ENCODE results near the gene PRMT7. TPM values are rescaled to one million over a fixed set of nuclear protein-coding genes. Genes with fewer than 3 reads are reported as not detected.

The PRMT7 gene
- total RNA-seq, 3 donors from 2014 or later, result 31.0 to 42.2 (median 41.0) TPM

DNA sequence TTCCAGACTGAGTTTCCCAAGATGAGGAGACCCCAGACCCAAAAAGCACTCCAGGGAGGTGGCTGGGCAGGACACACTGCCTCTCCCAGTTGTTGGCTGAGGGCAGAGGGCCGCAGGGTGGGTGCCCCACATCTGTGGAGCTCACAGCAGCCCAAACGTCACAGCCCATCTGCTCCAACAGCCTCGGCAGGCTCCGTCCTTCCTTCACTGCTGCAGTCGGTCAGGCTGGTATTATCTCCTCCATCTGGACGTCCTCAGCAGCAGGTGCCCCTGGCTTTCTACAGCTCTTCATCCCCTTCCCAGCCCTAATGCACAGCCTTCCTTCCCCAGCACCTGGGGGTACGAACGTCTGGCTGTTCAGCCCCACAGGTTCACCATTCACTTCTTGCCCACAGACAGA lies 55.2 kb downstream of the PRMT7 start:
- peaks cover 5% of the 10 kb centered on the region for H3K4me1 ChIP-seq (ENCODE audit: low read depth)
- no peak overlapping the region for H3K4me3 ChIP-seq
- TF ChIP-seq, protein P1, sequence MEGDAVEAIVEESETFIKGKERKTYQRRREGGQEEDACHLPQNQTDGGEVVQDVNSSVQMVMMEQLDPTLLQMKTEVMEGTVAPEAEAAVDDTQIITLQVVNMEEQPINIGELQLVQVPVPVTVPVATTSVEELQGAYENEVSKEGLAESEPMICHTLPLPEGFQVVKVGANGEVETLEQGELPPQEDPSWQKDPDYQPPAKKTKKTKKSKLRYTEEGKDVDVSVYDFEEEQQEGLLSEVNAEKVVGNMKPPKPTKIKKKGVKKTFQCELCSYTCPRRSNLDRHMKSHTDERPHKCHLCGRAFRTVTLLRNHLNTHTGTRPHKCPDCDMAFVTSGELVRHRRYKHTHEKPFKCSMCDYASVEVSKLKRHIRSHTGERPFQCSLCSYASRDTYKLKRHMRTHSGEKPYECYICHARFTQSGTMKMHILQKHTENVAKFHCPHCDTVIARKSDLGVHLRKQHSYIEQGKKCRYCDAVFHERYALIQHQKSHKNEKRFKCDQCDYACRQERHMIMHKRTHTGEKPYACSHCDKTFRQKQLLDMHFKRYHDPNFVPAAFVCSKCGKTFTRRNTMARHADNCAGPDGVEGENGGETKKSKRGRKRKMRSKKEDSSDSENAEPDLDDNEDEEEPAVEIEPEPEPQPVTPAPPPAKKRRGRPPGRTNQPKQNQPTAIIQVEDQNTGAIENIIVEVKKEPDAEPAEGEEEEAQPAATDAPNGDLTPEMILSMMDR (IDR thresholded peaks at IDR 0.05), result no peak
- intact Hi-C loops (cut with DNase I, micrococcal nuclease), result no loop called here
- H3K36me3 ChIP-seq (ENCODE audit: low read depth), result no peaks in the 10 kb centered on the region
- DNase-seq (peak in 1 of 3 donors; percentile 42), ATAC-seq (no peak)
- no peaks in the 10 kb centered on the region for H3K9me3 ChIP-seq

GRCh38 chr16:68367030-68367429 lies 56.2 kb downstream of the PRMT7 start:
- H3K4me1 ChIP-seq (ENCODE audit: low read depth), result peaks cover 5% of the 10 kb centered on the region
- DNase-seq, result peak; percentile 40 to 90 (median 48)
- H3K4me3 ChIP-seq, result no peak overlapping the region
- no peaks in the 10 kb centered on the region for H3K9me3 ChIP-seq
- intact Hi-C loops (cut with DNase I, micrococcal nuclease), result no loop called here
- TF ChIP-seq, protein P1 (IDR thresholded peaks at IDR 0.05), result peak; percentile 22
- ATAC-seq, result peak; percentile 52
- H3K36me3 ChIP-seq (ENCODE audit: low read depth), result no peaks in the 10 kb centered on the region

DNA sequence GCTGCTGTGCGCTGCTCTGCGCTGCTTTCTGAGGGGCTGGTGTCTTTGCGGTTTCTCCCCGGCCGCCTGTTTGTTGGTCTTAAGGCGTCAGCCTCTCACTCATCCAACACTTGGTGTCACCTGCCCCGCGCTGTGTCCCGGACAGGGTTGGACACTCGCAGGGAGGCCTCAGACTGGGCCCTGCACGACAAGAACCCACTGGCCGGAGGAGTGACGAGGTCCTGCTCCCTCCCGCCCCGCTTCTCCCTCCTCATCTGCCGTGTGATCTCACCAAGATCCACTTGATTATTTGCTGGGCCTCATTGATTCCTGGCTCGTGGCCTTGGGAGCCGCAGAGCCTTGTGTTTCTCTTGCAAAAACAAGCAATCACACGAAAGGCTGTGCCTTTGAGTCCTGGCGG lies 56.6 kb downstream of the PRMT7 start:
- Histone ChIP-seq H3K9me3 (no peaks in the 10 kb centered on the region), H3K4me3 (no peak overlapping the region), H3K4me1 (ENCODE audit: low read depth) (peaks cover 5% of the 10 kb centered on the region), H3K36me3 (ENCODE audit: low read depth) (no peaks in the 10 kb centered on the region)
- DNase-seq, result peak in 1 of 3 donors; percentile 45
- TF ChIP-seq, protein P1 (IDR thresholded peaks at IDR 0.05), result no peak
- intact Hi-C loops (cut with DNase I, micrococcal nuclease), result no loop called here
- ATAC-seq, result no peak

GRCh38 chr16:68367891-68368290 lies 57.1 kb downstream of the PRMT7 start:
- TF ChIP-seq, protein P1 (IDR thresholded peaks at IDR 0.05), result no peak
- Histone ChIP-seq H3K9me3 (no peaks in the 10 kb centered on the region), H3K4me1 (ENCODE audit: low read depth) (peaks cover 5% of the 10 kb centered on the region), H3K36me3 (ENCODE audit: low read depth) (no peaks in the 10 kb centered on the region), H3K4me3 (no peak overlapping the region)
- intact Hi-C loops (cut with DNase I, micrococcal nuclease), result no loop called here
- ATAC-seq (no peak), DNase-seq (peak in 1 of 3 donors; percentile 31)

GRCh38 chr16:68368301-68368888 lies 57.6 kb downstream of the PRMT7 start:
- intact Hi-C loops (cut with DNase I, micrococcal nuclease), result no loop called here

More at GRCh38 chr16:68368301-68368888, 57.6 kb downstream of the PRMT7 start:
- Histone ChIP-seq H3K4me1 (ENCODE audit: low read depth) (peaks cover 5% of the 10 kb centered on the region), H3K9me3 (no peaks in the 10 kb centered on the region), H3K4me3 (no peak overlapping the region), H3K36me3 (ENCODE audit: low read depth) (no peaks in the 10 kb centered on the region)
- no peak for ATAC-seq
- peak in 1 of 3 donors; percentile 47 for DNase-seq
- TF ChIP-seq, protein P1 (IDR thresholded peaks at IDR 0.05), result no peak

Measured in mucosa of descending colon (tissue), 3 donors.